SK-N-MC (cell line): Measurements from ENCODE around the gene COASY.
"Not testable (repeated sequence)": the region's sequence is repeated elsewhere in the genome, so short reads cannot be mapped to it uniquely, and the experiment has no call there.

Source experiments
- EZH2 ChIP-seq: fragments of 200-600 bp; sonication (generic); IDR thresholded peaks from one replicate; pipeline ENCODE4 v1.6.1; 2017; ENCODE audit warnings: antibody characterized with exemption
- FOXP2 ChIP-seq: optimal IDR thresholded peaks from 2 replicates; pipeline ENCODE3; 2011; ENCODE audit warnings: mild to moderate bottlenecking, moderate library complexity; ENCODE audit not compliant: insufficient read depth; ENCODE audit errors: extremely low read length, control extremely low read depth
- POLR2AphosphoS5 ChIP-seq: IDR thresholded peaks from 2 replicates; pipeline ENCODE4 v1.6.1; 2012; ENCODE audit warnings: mild to moderate bottlenecking, low read depth, low read length, borderline replicate concordance

- TF ChIP-seq EZH2, POLR2AphosphoS5, FOXP2: not testable (repeated sequence)
Observed at GRCh38 chr17:42540558-42540957, 21.4 kb upstream of the COASY start.
